Stimulated activated CD4-positive, alpha-beta T cell treated with anti-CD3 and anti-CD28 coated beads, TNF-alpha, amount 100 ng/mL, for 24 hours (primary cell): ENCODE results near the gene YEATS2.

Source experiments
- DNase-seq, 3 experiments: peaks; one replicate each; pipeline ENCODE4 v3.0.0-alpha.2; 2020; ENCODE audit warnings: low read depth in 3 of 3

Gene YEATS2

GRCh38 chr3:183812761-183813445, 115.3 kb downstream of the YEATS2 start:
- DNase-seq = no peak

GRCh38 chr3:183814240-183814639, 116.6 kb downstream of the YEATS2 start:
- no peak for DNase-seq

- no peak for DNase-seq
These were observed 118.0 kb downstream of the YEATS2 start for GRCh38 chr3:183815563-183815940.

GRCh38 chr3:183815951-183816475, 118.4 kb downstream of the YEATS2 start:
- no peak for DNase-seq

GRCh38 chr3:183816681-183817510, 119.3 kb downstream of the YEATS2 start:
- DNase-seq = no peak

GRCh38 chr3:183817639-183818038, 120.0 kb downstream of the YEATS2 start:
- no peak for DNase-seq

- DNase-seq = no peak
These were observed 120.5 kb downstream of the YEATS2 start for GRCh38 chr3:183818041-183818620.

- DNase-seq = no peak
These were observed 121.4 kb downstream of the YEATS2 start for GRCh38 chr3:183818706-183819624.

GRCh38 chr3:183819831-183820230, 122.2 kb downstream of the YEATS2 start:
- DNase-seq = no peak

GRCh38 chr3:183822631-183823030, 125.0 kb downstream of the YEATS2 start:
- DNase-seq = no peak

- DNase-seq = no peak
These were observed 126.4 kb downstream of the YEATS2 start for GRCh38 chr3:183823963-183824362.

GRCh38 chr3:183824761-183825455, 127.3 kb downstream of the YEATS2 start:
- peak in 1 of 3 experiments; percentile 12 for DNase-seq

GRCh38 chr3:183825456-183826161, 128.0 kb downstream of the YEATS2 start, which contains the start of gene MAP6D1:
Gene MAP6D1, minus strand, starts transcription at chr3:183825577. Its CDS starts 30 bp downstream, at chr3:183825547.
- peak in 1 of 3 experiments; percentile 35 for DNase-seq

- no peak for DNase-seq
These were observed 129.1 kb downstream of the YEATS2 start for GRCh38 chr3:183826448-183827250.

GRCh38 chr3:183827809-183828537, 130.4 kb downstream of the YEATS2 start:
- no peak for DNase-seq

GRCh38 chr3:183828538-183828870, 130.9 kb downstream of the YEATS2 start:
- no peak for DNase-seq

GRCh38 chr3:183829466-183829865, 131.9 kb downstream of the YEATS2 start:
- no peak for DNase-seq

GRCh38 chr3:183830187-183830586, 132.6 kb downstream of the YEATS2 start:
- no peak for DNase-seq

- DNase-seq = no peak
These were observed 135.9 kb downstream of the YEATS2 start for GRCh38 chr3:183833516-183833915.
